ENCODE data around the gene MYO19.

Gene MYO19

DNA sequence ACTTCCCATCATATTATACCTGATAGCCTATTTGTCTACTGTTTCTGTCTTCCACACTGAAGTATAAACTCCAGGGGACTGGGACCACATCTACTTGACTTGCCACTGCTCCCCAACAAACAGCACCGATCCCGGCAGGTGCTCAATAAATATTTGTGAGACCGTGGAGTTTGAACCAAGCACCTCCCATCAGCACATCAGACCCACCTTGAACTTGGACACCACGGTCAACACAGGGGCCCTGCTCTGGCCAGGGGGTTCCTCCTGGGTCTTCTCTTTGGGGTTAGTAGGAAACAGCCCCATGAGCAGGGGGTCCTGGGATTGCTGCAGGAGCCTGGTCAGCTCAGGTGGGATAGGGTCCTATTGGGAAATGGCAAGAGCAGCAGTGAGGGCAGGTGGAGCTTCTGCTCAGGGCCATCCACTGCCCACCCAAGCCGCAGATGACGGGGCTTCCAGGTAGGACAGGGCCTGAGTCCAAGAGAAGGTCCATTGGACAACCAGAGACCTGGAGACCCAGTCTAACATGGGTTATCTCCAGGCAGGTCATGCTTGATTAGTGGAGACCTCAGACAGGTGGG, 28.3 kb downstream of the MYO19 start:
- H2AFZ ChIP-seq (ENCODE audit: low read length) = no peak overlapping the region
- H3K4me1 ChIP-seq (ENCODE audit: insufficient read depth, low read length, poor library complexity, severe bottlenecking) = no peaks in the 10 kb centered on the region
- H3F3A ChIP-seq (ENCODE audit: low read depth) = no peaks in the 10 kb centered on the region
- no peaks in the 10 kb centered on the region for H3K27me3 ChIP-seq (ENCODE audit: insufficient read depth, low read length, poor library complexity, severe bottlenecking)
- H3K4me2 ChIP-seq (ENCODE audit: low read depth, low read length, poor library complexity, severe bottlenecking) = no peak overlapping the region
- no peaks in the 10 kb centered on the region for H4K20me1 ChIP-seq (ENCODE audit: insufficient read depth, low read length, poor library complexity, severe bottlenecking)
- no peak for TF ChIP-seq EZH2phosphoT487 (IDR thresholded peaks at IDR 0.05; ENCODE audit: borderline replicate concordance)
- TF ChIP-seq, protein P1, sequence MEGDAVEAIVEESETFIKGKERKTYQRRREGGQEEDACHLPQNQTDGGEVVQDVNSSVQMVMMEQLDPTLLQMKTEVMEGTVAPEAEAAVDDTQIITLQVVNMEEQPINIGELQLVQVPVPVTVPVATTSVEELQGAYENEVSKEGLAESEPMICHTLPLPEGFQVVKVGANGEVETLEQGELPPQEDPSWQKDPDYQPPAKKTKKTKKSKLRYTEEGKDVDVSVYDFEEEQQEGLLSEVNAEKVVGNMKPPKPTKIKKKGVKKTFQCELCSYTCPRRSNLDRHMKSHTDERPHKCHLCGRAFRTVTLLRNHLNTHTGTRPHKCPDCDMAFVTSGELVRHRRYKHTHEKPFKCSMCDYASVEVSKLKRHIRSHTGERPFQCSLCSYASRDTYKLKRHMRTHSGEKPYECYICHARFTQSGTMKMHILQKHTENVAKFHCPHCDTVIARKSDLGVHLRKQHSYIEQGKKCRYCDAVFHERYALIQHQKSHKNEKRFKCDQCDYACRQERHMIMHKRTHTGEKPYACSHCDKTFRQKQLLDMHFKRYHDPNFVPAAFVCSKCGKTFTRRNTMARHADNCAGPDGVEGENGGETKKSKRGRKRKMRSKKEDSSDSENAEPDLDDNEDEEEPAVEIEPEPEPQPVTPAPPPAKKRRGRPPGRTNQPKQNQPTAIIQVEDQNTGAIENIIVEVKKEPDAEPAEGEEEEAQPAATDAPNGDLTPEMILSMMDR (conservative IDR thresholded peaks at IDR 0.05; ENCODE audit: low read length) = no peak
- peaks cover 74% of the 10 kb centered on the region; the same call in 1 of the 2 replicates for H3K36me3 ChIP-seq (ENCODE audit: insufficient read depth, low read length)
- H3K9me2 ChIP-seq (replicated peaks; ENCODE audit: low read depth, low read length) = no peaks in the 10 kb centered on the region
- no peak overlapping the region for H3K4me3 ChIP-seq (ENCODE audit: low read length, poor library complexity, severe bottlenecking)
- no peaks in the 10 kb centered on the region for H3K79me2 ChIP-seq (ENCODE audit: insufficient read depth, low read length)
- H3K9me3 ChIP-seq (ENCODE audit: insufficient read depth, low read depth, low read length) = no peaks in the 10 kb centered on the region
- no peak overlapping the region for H3K9ac ChIP-seq (ENCODE audit: low read depth, low read length, poor library complexity, severe bottlenecking)

DNA sequence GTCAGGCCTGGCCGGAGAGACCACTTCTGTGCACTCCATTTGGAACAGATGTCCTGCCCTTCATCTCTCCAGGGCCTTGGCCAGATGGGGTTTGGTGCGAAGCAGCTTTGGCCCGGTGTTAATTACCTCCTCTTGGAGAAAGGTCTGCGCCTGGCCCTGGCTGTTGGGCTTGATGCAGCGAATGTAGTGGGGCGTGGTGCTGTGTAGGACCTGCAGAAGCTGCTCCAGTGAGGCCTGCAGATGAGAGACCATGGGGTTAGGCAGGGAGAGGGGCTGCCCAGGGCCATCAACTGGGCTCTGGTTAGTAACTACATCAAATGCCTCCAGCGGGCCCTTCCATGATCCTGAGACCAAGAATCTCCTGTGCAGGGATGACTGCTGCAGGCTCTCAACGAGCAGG, 29.5 kb downstream of the MYO19 start:
- H3K36me3 ChIP-seq (ENCODE audit: insufficient read depth, low read length) = peaks cover 76% of the 10 kb centered on the region; the same call in 1 of the 2 replicates
- no peaks in the 10 kb centered on the region for H3K27me3 ChIP-seq (ENCODE audit: insufficient read depth, low read length, poor library complexity, severe bottlenecking)
- H3K9ac ChIP-seq (ENCODE audit: low read depth, low read length, poor library complexity, severe bottlenecking) = no peak overlapping the region
- H3K4me2 ChIP-seq (ENCODE audit: low read depth, low read length, poor library complexity, severe bottlenecking) = no peak overlapping the region
- H3K79me2 ChIP-seq (ENCODE audit: insufficient read depth, low read length) = no peaks in the 10 kb centered on the region
- no peaks in the 10 kb centered on the region for H3K9me2 ChIP-seq (replicated peaks; ENCODE audit: low read depth, low read length)
- no peak overlapping the region for H3K4me3 ChIP-seq (ENCODE audit: low read length, poor library complexity, severe bottlenecking)
- no peak for TF ChIP-seq EZH2phosphoT487 (IDR thresholded peaks at IDR 0.05; ENCODE audit: borderline replicate concordance)
- TF ChIP-seq, protein P1 (conservative IDR thresholded peaks at IDR 0.05; ENCODE audit: low read length) = no peak
- H3F3A ChIP-seq (ENCODE audit: low read depth) = no peaks in the 10 kb centered on the region
- no peaks in the 10 kb centered on the region for H3K4me1 ChIP-seq (ENCODE audit: insufficient read depth, low read length, poor library complexity, severe bottlenecking)
- H4K20me1 ChIP-seq (ENCODE audit: insufficient read depth, low read length, poor library complexity, severe bottlenecking) = no peaks in the 10 kb centered on the region
- H3K9me3 ChIP-seq (ENCODE audit: insufficient read depth, low read depth, low read length) = no peaks in the 10 kb centered on the region
- no peak overlapping the region for H2AFZ ChIP-seq (ENCODE audit: low read length)

DNA sequence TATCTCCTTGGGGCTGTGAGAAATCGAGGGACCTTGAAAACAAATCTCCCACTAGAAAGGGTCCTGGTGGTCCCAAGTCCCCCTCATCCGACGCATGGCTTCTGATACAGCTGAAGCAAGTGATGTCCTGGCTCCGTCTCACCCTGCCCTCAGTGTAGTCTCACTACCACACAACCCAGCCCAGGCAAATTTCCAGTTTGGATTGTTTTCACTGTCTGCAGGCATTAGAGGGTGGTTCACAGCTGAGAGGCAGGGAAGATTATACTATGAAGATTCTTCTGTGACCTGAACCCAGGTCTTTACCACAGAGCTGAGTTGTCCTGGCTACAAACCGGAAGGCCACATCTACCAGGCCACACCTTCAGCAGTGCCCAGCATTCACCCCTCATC, 30.5 kb downstream of the MYO19 start:
- TF ChIP-seq, protein P1 (conservative IDR thresholded peaks at IDR 0.05; ENCODE audit: low read length) = no peak
- no peak for TF ChIP-seq EZH2phosphoT487 (IDR thresholded peaks at IDR 0.05; ENCODE audit: borderline replicate concordance)
- H2AFZ ChIP-seq (ENCODE audit: low read length) = no peak overlapping the region
- no peaks in the 10 kb centered on the region for H3F3A ChIP-seq (ENCODE audit: low read depth)
- no peaks in the 10 kb centered on the region for H3K27me3 ChIP-seq (ENCODE audit: insufficient read depth, low read length, poor library complexity, severe bottlenecking)
- no peaks in the 10 kb centered on the region for H3K4me1 ChIP-seq (ENCODE audit: insufficient read depth, low read length, poor library complexity, severe bottlenecking)
- no peaks in the 10 kb centered on the region for H3K9me2 ChIP-seq (replicated peaks; ENCODE audit: low read depth, low read length)
- H3K4me2 ChIP-seq (ENCODE audit: low read depth, low read length, poor library complexity, severe bottlenecking) = no peak overlapping the region
- H4K20me1 ChIP-seq (ENCODE audit: insufficient read depth, low read length, poor library complexity, severe bottlenecking) = no peaks in the 10 kb centered on the region
- H3K79me2 ChIP-seq (ENCODE audit: insufficient read depth, low read length) = no peaks in the 10 kb centered on the region
- peaks cover 71% of the 10 kb centered on the region; the same call in 1 of the 2 replicates for H3K36me3 ChIP-seq (ENCODE audit: insufficient read depth, low read length)
- H3K4me3 ChIP-seq (ENCODE audit: low read length, poor library complexity, severe bottlenecking) = no peak overlapping the region
- H3K9ac ChIP-seq (ENCODE audit: low read depth, low read length, poor library complexity, severe bottlenecking) = no peak overlapping the region
- H3K9me3 ChIP-seq (ENCODE audit: insufficient read depth, low read depth, low read length) = no peaks in the 10 kb centered on the region
